ENCODE data around the gene FLG2. TPM values are rescaled to one million over a fixed set of nuclear protein-coding genes. Genes with fewer than 3 reads are reported as not detected.

FLG2 gene
- total RNA-seq, 4 donors from 2014 or later: under 0.01 TPM; not detected in 3

- no peak for TF ChIP-seq CTCF (IDR thresholded peaks at IDR 0.05; ENCODE audit: low read depth)
Observed at GRCh38 chr1:152386940-152387339, 27.1 kb upstream of the FLG2 start.

- no peak for TF ChIP-seq CTCF (IDR thresholded peaks at IDR 0.05; ENCODE audit: low read depth)
Observed at GRCh38 chr1:152380932-152381331, 21.1 kb upstream of the FLG2 start.

- no peak for TF ChIP-seq CTCF (IDR thresholded peaks at IDR 0.05; ENCODE audit: low read depth)
Observed at GRCh38 chr1:152374451-152374850, 14.6 kb upstream of the FLG2 start.

GRCh38 chr1:152372672-152373071, 12.9 kb upstream of the FLG2 start:
- no peak for TF ChIP-seq CTCF (IDR thresholded peaks at IDR 0.05; ENCODE audit: low read depth)

GRCh38 chr1:152367436-152367835, 7.6 kb upstream of the FLG2 start:
- TF ChIP-seq CTCF (IDR thresholded peaks at IDR 0.05; ENCODE audit: low read depth): no peak

- no peak for TF ChIP-seq CTCF (IDR thresholded peaks at IDR 0.05; ENCODE audit: low read depth)
Observed at GRCh38 chr1:152356736-152357135, 3.1 kb downstream of the FLG2 start.

GRCh38 chr1:152349611-152350010, 10.2 kb downstream of the FLG2 start:
- TF ChIP-seq CTCF (IDR thresholded peaks at IDR 0.05; ENCODE audit: low read depth): no peak
